Astrocyte (in vitro differentiated cells and primary cell): ENCODE data around the gene LACTB. TPM values are rescaled to one million over a fixed set of nuclear protein-coding genes. Genes with fewer than 3 reads are reported as not detected.

Experiments
- DNase-seq: peaks from one replicate; pipeline ENCODE4 v3.0.0-alpha.2; 2010; ENCODE audit warnings: low read depth
- FAIRE-seq: peaks from 2 replicates; lab custom pipeline; 2011; peaks lifted over from hg19 to GRCh38; lab: Jason Lieb, UNC
- H2AFZ ChIP-seq: 2 replicates; pipeline ENCODE4 v1.6.0; 2012; ENCODE audit warnings: low read depth, low read length, inconsistent platforms
- H3K27ac ChIP-seq: 2 replicates; pipeline ENCODE4 v1.5.1; 2011; ENCODE audit warnings: low read depth, low read length, inconsistent platforms
- H3K27me3 ChIP-seq: 2 replicates; pipeline ENCODE4 v1.6.0; 2011; ENCODE audit warnings: low read length, inconsistent platforms; ENCODE audit not compliant: insufficient read depth
- H3K36me3 ChIP-seq: 2 replicates; pipeline ENCODE4 v1.5.1; 2011; ENCODE audit warnings: low read length, inconsistent platforms; ENCODE audit not compliant: insufficient read depth
- H3K4me1 ChIP-seq: 2 replicates; pipeline ENCODE4 v1.5.1; 2011; ENCODE audit warnings: low read length, inconsistent platforms; ENCODE audit not compliant: insufficient read depth
- H3K4me2 ChIP-seq: 2 replicates; pipeline ENCODE4 v1.6.0; 2012; ENCODE audit warnings: low read length, inconsistent platforms
- H3K4me3 ChIP-seq: 2 replicates; pipeline ENCODE4 v1.5.1; 2011; ENCODE audit warnings: low read depth, mild to moderate bottlenecking, low read length, inconsistent platforms; ENCODE audit not compliant: insufficient read depth
- H3K79me2 ChIP-seq: 2 replicates; pipeline ENCODE4 v1.6.0; 2012; ENCODE audit warnings: mild to moderate bottlenecking, low read length, inconsistent platforms; ENCODE audit not compliant: insufficient read depth
- H3K9ac ChIP-seq: 2 replicates; pipeline ENCODE4 v1.6.0; 2012; ENCODE audit warnings: mild to moderate bottlenecking, low read length, inconsistent platforms
- H3K9me3 ChIP-seq: 2 replicates; pipeline ENCODE4 v1.5.1; 2012; ENCODE audit warnings: low read depth, mild to moderate bottlenecking, low read length, inconsistent platforms; ENCODE audit not compliant: insufficient read depth
- H4K20me1 ChIP-seq: 2 replicates; pipeline ENCODE4 v1.6.0; 2012; ENCODE audit warnings: low read length, inconsistent platforms; ENCODE audit not compliant: insufficient read depth
- H3K27ac Mint-ChIP-seq: one replicate; pipeline ENCODE4 v1.8.0; 2021; ENCODE audit warnings: mild to moderate bottlenecking, mixed read lengths; ENCODE audit not compliant: unreplicated experiment
- H3K27me3 Mint-ChIP-seq: one replicate; pipeline ENCODE4 v1.8.0; 2021; ENCODE audit warnings: low read depth, mixed read lengths; ENCODE audit not compliant: unreplicated experiment
- H3K36me3 Mint-ChIP-seq: one replicate; pipeline ENCODE4 v1.8.0; 2021; ENCODE audit warnings: low read depth, mixed read lengths; ENCODE audit not compliant: unreplicated experiment
- H3K4me1 Mint-ChIP-seq: one replicate; pipeline ENCODE4 v1.8.0; 2021; ENCODE audit warnings: low read depth, mixed read lengths; ENCODE audit not compliant: unreplicated experiment
- H3K4me3 Mint-ChIP-seq: one replicate; pipeline ENCODE4 v1.8.0; 2021; ENCODE audit warnings: mild to moderate bottlenecking, moderate library complexity, mixed read lengths; ENCODE audit not compliant: unreplicated experiment
- H3K9me3 Mint-ChIP-seq: one replicate; pipeline ENCODE4 v1.8.0; 2021; ENCODE audit warnings: mild to moderate bottlenecking, mixed read lengths; ENCODE audit not compliant: unreplicated experiment
- EZH2 ChIP-seq: IDR thresholded peaks from 2 replicates; pipeline ENCODE4 v1.6.1; 2012; ENCODE audit warnings: mild to moderate bottlenecking, low read length, inconsistent platforms; ENCODE audit not compliant: insufficient read depth
- total RNA-seq: library from RNA; stranded (reverse); gene quantifications from 2 replicates; pipeline ENCODE4 v1.2.1, GENCODE V29; 2021
- TF ChIP-seq, protein P1 (sequence below): IDR thresholded peaks from 2 replicates; pipeline ENCODE4 v1.5.1; 2011; ENCODE audit warnings: low read depth, mild to moderate bottlenecking, inconsistent platforms, low read length, moderate library complexity; ENCODE audit not compliant: insufficient read depth

The LACTB gene
- total RNA-seq, 1 donor from 2014 or later: 29.8 TPM

DNA sequence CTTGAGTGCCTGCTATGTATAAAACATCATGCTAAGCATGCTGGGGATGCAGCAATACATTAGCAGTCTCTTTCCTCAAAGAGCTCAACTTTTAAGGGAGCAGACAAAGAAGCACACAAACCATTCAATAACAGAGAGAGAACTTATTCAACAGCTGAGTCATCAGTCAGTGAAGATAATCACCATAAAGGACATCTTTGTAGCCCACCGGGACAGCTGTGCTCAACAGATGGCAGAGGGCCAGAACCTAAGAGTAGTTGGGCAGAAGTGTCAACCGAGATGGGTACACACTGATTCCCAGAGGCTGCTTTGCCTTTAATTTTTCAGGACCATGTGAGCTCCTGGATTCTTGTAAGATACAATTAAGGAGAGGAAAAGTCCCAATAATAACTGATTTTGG is 63.5 kb downstream of the LACTB start:
- TF ChIP-seq, protein P1, sequence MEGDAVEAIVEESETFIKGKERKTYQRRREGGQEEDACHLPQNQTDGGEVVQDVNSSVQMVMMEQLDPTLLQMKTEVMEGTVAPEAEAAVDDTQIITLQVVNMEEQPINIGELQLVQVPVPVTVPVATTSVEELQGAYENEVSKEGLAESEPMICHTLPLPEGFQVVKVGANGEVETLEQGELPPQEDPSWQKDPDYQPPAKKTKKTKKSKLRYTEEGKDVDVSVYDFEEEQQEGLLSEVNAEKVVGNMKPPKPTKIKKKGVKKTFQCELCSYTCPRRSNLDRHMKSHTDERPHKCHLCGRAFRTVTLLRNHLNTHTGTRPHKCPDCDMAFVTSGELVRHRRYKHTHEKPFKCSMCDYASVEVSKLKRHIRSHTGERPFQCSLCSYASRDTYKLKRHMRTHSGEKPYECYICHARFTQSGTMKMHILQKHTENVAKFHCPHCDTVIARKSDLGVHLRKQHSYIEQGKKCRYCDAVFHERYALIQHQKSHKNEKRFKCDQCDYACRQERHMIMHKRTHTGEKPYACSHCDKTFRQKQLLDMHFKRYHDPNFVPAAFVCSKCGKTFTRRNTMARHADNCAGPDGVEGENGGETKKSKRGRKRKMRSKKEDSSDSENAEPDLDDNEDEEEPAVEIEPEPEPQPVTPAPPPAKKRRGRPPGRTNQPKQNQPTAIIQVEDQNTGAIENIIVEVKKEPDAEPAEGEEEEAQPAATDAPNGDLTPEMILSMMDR: no peak
- TF ChIP-seq EZH2: no peak
- no peak overlapping the region for H3K9ac ChIP-seq
- Mint-ChIP-seq H3K27me3 (no peaks in the 10 kb centered on the region), H3K9me3 (no peaks in the 10 kb centered on the region), H3K4me3 (no peak overlapping the region), H3K27ac (peak overlapping the region; percentile 43), H3K36me3 (no peaks in the 10 kb centered on the region), H3K4me1 (peaks cover 15% of the 10 kb centered on the region)
- H3K36me3 ChIP-seq: no peaks in the 10 kb centered on the region
- peaks cover 20% of the 10 kb centered on the region for H3K4me1 ChIP-seq
- H3K4me2 ChIP-seq: no peak overlapping the region
- no peaks in the 10 kb centered on the region for H3K9me3 ChIP-seq
- peak overlapping the region; percentile 6 for H2AFZ ChIP-seq
- H3K27ac ChIP-seq: no peak overlapping the region
- FAIRE-seq: no peak
- no peak for DNase-seq
- no peaks in the 10 kb centered on the region for H4K20me1 ChIP-seq
- no peaks in the 10 kb centered on the region for H3K27me3 ChIP-seq
- H3K4me3 ChIP-seq: no peak overlapping the region
- peaks cover 5% of the 10 kb centered on the region for H3K79me2 ChIP-seq

DNA sequence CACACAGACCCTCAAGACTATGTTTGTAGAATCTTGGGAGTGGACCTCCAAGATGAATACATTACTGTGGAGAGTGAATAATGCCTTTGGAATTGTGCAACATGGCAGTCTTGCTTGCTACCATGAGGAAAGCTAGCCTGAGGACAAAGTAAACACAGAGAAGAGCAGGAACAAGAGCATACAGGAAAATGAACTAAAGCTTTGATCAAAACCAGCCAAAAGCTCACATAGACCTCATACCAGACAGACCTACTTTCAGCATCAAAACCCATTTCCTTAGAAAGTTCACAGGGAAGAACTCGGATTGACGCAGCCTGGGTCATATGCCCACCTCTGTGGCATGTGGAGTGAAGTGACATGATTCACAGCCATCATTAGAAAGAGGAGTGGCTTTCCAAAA is 64.4 kb downstream of the LACTB start:
- Mint-ChIP-seq H3K4me1 (peaks cover 16% of the 10 kb centered on the region), H3K36me3 (no peaks in the 10 kb centered on the region), H3K4me3 (no peak overlapping the region), H3K9me3 (no peaks in the 10 kb centered on the region), H3K27ac (peak overlapping the region; percentile 65), H3K27me3 (no peaks in the 10 kb centered on the region)
- Histone ChIP-seq H3K9me3 (no peaks in the 10 kb centered on the region), H3K4me3 (no peak overlapping the region), H3K27me3 (no peaks in the 10 kb centered on the region), H4K20me1 (no peaks in the 10 kb centered on the region), H3K4me1 (peaks cover 27% of the 10 kb centered on the region), H3K27ac (peak overlapping the region; percentile 1), H3K4me2 (no peak overlapping the region), H3K9ac (no peak overlapping the region), H2AFZ (no peak overlapping the region), H3K36me3 (no peaks in the 10 kb centered on the region), H3K79me2 (peaks cover 13% of the 10 kb centered on the region)
- no peak for TF ChIP-seq EZH2
- TF ChIP-seq, protein P1: no peak
- no peak for FAIRE-seq
- peak; percentile 45 for DNase-seq

GRCh38 chr15:63187589-63188226 is 66.0 kb downstream of the LACTB start:
- Mint-ChIP-seq H3K4me3 (no peak overlapping the region), H3K9me3 (no peaks in the 10 kb centered on the region), H3K27ac (peak overlapping the region; percentile 79), H3K4me1 (peaks cover 30% of the 10 kb centered on the region), H3K36me3 (no peaks in the 10 kb centered on the region), H3K27me3 (no peaks in the 10 kb centered on the region)
- Histone ChIP-seq H4K20me1 (peaks cover 15% of the 10 kb centered on the region), H3K36me3 (no peaks in the 10 kb centered on the region), H3K4me2 (no peak overlapping the region), H3K27ac (no peak overlapping the region), H3K9ac (no peak overlapping the region), H3K79me2 (peaks cover 30% of the 10 kb centered on the region), H3K9me3 (no peaks in the 10 kb centered on the region), H2AFZ (no peak overlapping the region), H3K4me1 (peaks cover 34% of the 10 kb centered on the region), H3K4me3 (no peak overlapping the region), H3K27me3 (no peaks in the 10 kb centered on the region)
- no peak for TF ChIP-seq EZH2
- TF ChIP-seq, protein P1: no peak
- DNase-seq (no peak), FAIRE-seq (no peak)
